ENCODE results near the gene TMEM91. TPM values are rescaled to one million over a fixed set of nuclear protein-coding genes. Genes with fewer than 3 reads are reported as not detected.

TMEM91 gene
- total and polyA plus RNA-seq, 9 of the 15 experiments (the other 6 are each of a cell fraction or from before 2014, with no cell fraction given), result 1.2 to 5.2 (median 2.7) TPM

- no peak for TF ChIP-seq POLR3A (IDR thresholded peaks at IDR 0.05; ENCODE audit: borderline replicate concordance, extremely low read depth, insufficient read depth, insufficient read length)
- no peak for TF ChIP-seq NBN (IDR thresholded peaks at IDR 0.05; ENCODE audit: low read depth)
- no peak for TF ChIP-seq ZNF699 (CRISPR knock-in tag; IDR thresholded peaks at IDR 0.05; ENCODE audit: insufficient replicate concordance)
- TF ChIP-seq SMAD4 (CRISPR knock-in tag; conservative IDR thresholded peaks at IDR 0.05), result 0 out of 2 replicates have a peak, but pooled peaks have one; percentile 38
- no peak for TF ChIP-seq TAF9B (IDR thresholded peaks at IDR 0.05; ENCODE audit: partially characterized antibody)
- no peak for TF ChIP-seq ZNF23 (CRISPR knock-in tag; IDR thresholded peaks at IDR 0.05)
- TF ChIP-seq HNRNPK (IDR thresholded peaks at IDR 0.05; ENCODE audit: low read depth, low read length, poor library complexity, severe bottlenecking), result no peak
- peak in 1 of 2 experiments; percentile 58; a peak in 1 of 4 replicates for TF ChIP-seq SRF (CRISPR knock-in tag; IDR thresholded peaks at IDR 0.05)
- no peak for TF ChIP-seq ZC3H4 (CRISPR knock-in tag; IDR thresholded peaks at IDR 0.05; ENCODE audit: borderline replicate concordance)
- no peak for TF ChIP-seq CREB3L1 (IDR thresholded peaks at IDR 0.05; ENCODE audit: borderline replicate concordance, low read depth)
- TF ChIP-seq BRF2 (IDR thresholded peaks at IDR 0.05; ENCODE audit: borderline replicate concordance, insufficient read depth, insufficient read length), result no peak
- TF ChIP-seq GTF2F1 (IDR thresholded peaks at IDR 0.05; ENCODE audit: low read depth, low read length), result no peak
- TF ChIP-seq POU5F1 (IDR thresholded peaks at IDR 0.05; ENCODE audit: borderline replicate concordance, low read depth, low read length, partially characterized antibody), result no peak
- TF ChIP-seq ELF1 (tag; IDR thresholded peaks at IDR 0.05), result no peak
- no peak for TF ChIP-seq KLF16 (IDR thresholded peaks at IDR 0.05)
- TF ChIP-seq MTA2 (IDR thresholded peaks at IDR 0.05; ENCODE audit: low read depth), result no peak
- no peak for TF ChIP-seq ZNF830 (CRISPR knock-in tag; IDR thresholded peaks at IDR 0.05)
- no peak for TF ChIP-seq ZNF354B (CRISPR knock-in tag; IDR thresholded peaks at IDR 0.05)
- peak; percentile 90 for TF ChIP-seq EGR1 (conservative IDR thresholded peaks at IDR 0.05)
- TF ChIP-seq ZNF143 (CRISPR knock-in tag; IDR thresholded peaks at IDR 0.05), result no peak
- TF ChIP-seq ADNP (tag; IDR thresholded peaks at IDR 0.05), result no peak
- TF ChIP-seq LCOR (CRISPR knock-in tag; IDR thresholded peaks at IDR 0.05), result no peak
- no peak for TF ChIP-seq GATA2 (CRISPR knock-in tag; IDR thresholded peaks at IDR 0.05)
- TF ChIP-seq ATF2 (CRISPR knock-in tag; IDR thresholded peaks at IDR 0.05), result no peak
- TF ChIP-seq POLR2G (IDR thresholded peaks at IDR 0.05; ENCODE audit: low read depth, low read length), result peak; percentile 73
- no peak for TF ChIP-seq SMARCA4 (IDR thresholded peaks at IDR 0.05)
Measured at GRCh38 chr19:41351339-41352245, 24.7 kb upstream of the TMEM91 start (continued).

Data from K562 (cell line).